Activated CD4-positive, alpha-beta memory T cell treated with anti-CD3 and anti-CD28 coated beads for 36 hours (primary cell): Measurements from ENCODE around the gene LGALS7B. TPM values are rescaled to one million over a fixed set of nuclear protein-coding genes. Genes with fewer than 3 reads are reported as not detected.
"Not testable (repeated sequence)": the region's sequence is repeated elsewhere in the genome, so short reads cannot be mapped to it uniquely, and the experiment has no call there.

ENCODE experiments used
- CTCF ChIA-PET: fragments of 350-600 bp; sonication (Branson Sonifier 250); formaldehyde crosslinking; loops from one replicate; lab custom pipeline; 2021; ENCODE audit warnings: antibody characterized with exemption, inconsistent platforms; lab: Charles Lee
- POLR2A ChIA-PET: fragments of 350-600 bp; sonication (Branson Sonifier 250); formaldehyde crosslinking; loops from one replicate; lab custom pipeline; 2021; ENCODE audit warnings: antibody characterized with exemption; lab: Charles Lee
- DNase-seq: peaks from one replicate; pipeline ENCODE4 v3.0.0-alpha.2; 2020
- H3K27ac Mint-ChIP-seq: one replicate; pipeline ENCODE4 v1.8.0; 2021; ENCODE audit warnings: mixed read lengths
- H3K27me3 Mint-ChIP-seq: one replicate; pipeline ENCODE4 v1.8.0; 2021; ENCODE audit warnings: mixed read lengths
- H3K36me3 Mint-ChIP-seq: one replicate; pipeline ENCODE4 v1.8.0; 2021; ENCODE audit warnings: mixed read lengths
- H3K4me1 Mint-ChIP-seq: one replicate; pipeline ENCODE4 v1.8.0; 2021; ENCODE audit warnings: low read depth, mixed read lengths
- H3K4me3 Mint-ChIP-seq: one replicate; pipeline ENCODE4 v1.8.0; 2021; ENCODE audit warnings: mild to moderate bottlenecking, mixed read lengths
- H3K9me3 Mint-ChIP-seq: one replicate; pipeline ENCODE4 v1.8.0; 2021; ENCODE audit warnings: mixed read lengths
- intact Hi-C: fragments of 100-400 bp; cut with micrococcal nuclease; formaldehyde crosslinking; loops from one replicate; pipeline ENCODE4 v1.15.1; 2023
- total RNA-seq, 2 experiments: library from RNA; stranded (reverse); gene quantifications; one replicate each; pipeline ENCODE4 v1.2.3, GENCODE V29; 2021

Gene LGALS7B
- total RNA-seq, 2 experiments from 2014 or later: not detected

DNA sequence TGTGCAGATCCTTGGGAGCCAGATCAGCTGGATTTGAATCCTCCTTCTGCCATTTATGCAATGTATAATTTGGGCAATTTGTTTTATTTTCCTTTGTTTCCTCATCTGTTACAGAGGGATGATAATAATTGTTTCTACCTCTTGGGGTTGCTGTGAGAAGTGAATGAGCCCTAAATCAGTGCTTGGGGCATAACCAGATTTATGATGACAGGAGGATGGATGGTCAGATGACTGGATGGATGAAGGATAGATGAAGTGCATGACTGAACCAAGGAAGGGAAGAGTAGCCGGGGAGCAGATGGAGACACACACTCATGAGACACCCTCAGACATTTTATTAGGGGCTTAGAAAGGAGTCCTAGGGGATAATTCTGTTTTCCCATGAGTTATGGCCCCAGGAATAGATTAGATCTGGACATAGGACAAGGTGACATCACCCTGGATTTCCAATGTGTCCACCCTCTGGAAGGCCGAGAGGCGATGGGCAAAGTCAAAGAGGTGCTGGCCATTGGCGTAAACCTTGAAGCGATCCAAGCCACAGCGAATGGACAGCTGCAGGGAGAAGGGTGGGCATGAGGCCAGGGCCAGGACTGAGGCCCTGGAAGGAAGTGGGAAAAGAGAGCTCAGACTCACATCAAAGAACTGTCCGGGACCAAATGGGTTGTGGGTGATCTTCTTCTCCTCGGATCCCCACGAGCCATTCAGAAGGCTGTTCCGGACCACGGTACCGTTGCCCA, 12.5 kb downstream of the LGALS7B start:
- H3K27me3 Mint-ChIP-seq: no peaks in the 10 kb centered on the region
- intact Hi-C loops: no loop called here
- POLR2A ChIA-PET: interaction anchor here (1.1 kb wide), 1 partner anchor 11 kb away, joined by 4 read pairs; no protein-coding TSS in a partner anchor

GRCh38 chr19:38803543-38803942, 14.5 kb downstream of the LGALS7B start:
- Mint-ChIP-seq H3K4me3 (no peak overlapping the region), H3K4me1 (peaks cover 9% of the 10 kb centered on the region), H3K27ac (no peak overlapping the region), H3K27me3 (no peaks in the 10 kb centered on the region), H3K36me3 (no peaks in the 10 kb centered on the region), H3K9me3 (no peaks in the 10 kb centered on the region)
- no peak for DNase-seq
- CTCF ChIA-PET: no interaction called here
- POLR2A ChIA-PET: no interaction called here
- intact Hi-C loops: no loop called here

More for the DNA sequence above, 12.5 kb downstream of the LGALS7B start:
- no peak overlapping the region for H3K27ac Mint-ChIP-seq
- CTCF ChIA-PET: no interaction called here
- no peak overlapping the region for H3K4me3 Mint-ChIP-seq
- no peak for DNase-seq
- peaks cover 9% of the 10 kb centered on the region for H3K4me1 Mint-ChIP-seq
- H3K36me3 Mint-ChIP-seq: no peaks in the 10 kb centered on the region
- no peaks in the 10 kb centered on the region for H3K9me3 Mint-ChIP-seq

DNA sequence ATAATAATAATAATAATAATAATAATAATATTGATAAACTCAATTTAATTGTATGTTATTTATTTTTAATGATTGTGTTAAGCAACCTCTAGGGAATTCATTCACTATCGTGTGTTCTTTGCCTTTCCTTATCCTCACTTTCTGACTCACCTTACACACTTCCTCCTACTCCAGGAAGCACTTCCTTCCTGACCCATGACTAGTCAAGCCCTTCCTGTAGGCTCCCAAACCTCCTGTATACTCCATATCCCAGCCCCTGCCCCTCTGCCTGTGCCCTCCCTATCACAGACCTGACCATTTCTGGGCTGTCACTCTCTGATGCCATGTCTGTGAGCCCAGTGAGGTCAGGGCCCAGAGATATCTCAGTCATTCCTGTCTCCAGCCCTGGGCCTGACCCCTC, 16.2 kb downstream of the LGALS7B start:
- intact Hi-C loops: no loop called here
- peak overlapping the region; percentile 2 for H3K27ac Mint-ChIP-seq
- POLR2A ChIA-PET: no interaction called here
- peaks cover 6% of the 10 kb centered on the region for H3K4me1 Mint-ChIP-seq
- CTCF ChIA-PET: interaction anchor here (0.6 kb wide), 1 partner anchor 17 kb away, joined by 3 read pairs; no protein-coding TSS in a partner anchor
- H3K36me3 Mint-ChIP-seq: no peaks in the 10 kb centered on the region
- H3K4me3 Mint-ChIP-seq: no peak overlapping the region
- H3K27me3 Mint-ChIP-seq: no peaks in the 10 kb centered on the region
- DNase-seq: no peak
- no peaks in the 10 kb centered on the region for H3K9me3 Mint-ChIP-seq

DNA sequence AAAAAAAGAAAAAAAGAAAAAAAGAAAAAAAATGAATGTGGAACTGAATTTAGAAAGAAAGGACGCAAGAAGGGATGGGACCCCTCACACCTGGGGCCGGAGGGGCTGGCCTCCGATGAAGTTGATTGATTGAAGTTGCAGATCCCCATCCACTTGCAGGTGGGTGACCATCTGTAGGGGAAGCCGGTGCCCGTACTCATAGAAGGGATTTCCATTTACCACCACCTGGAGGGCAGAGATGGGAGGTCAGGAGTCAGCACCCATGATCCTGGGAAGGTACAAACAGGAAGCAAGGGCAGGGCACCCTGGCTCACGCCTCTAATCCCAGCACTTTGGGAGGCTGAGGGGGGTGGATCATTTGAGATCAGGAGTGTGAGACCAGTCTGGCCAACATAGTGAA, 17.4 kb downstream of the LGALS7B start:
- CTCF ChIA-PET: no interaction called here
- no peaks in the 10 kb centered on the region for H3K9me3 Mint-ChIP-seq
- intact Hi-C loops: no loop called here

GRCh38 chr19:38807374-38808098, 18.5 kb downstream of the LGALS7B start:
- H3K4me1 Mint-ChIP-seq, DNase-seq, H3K9me3 Mint-ChIP-seq, intact Hi-C loops, CTCF ChIA-PET, H3K4me3 Mint-ChIP-seq, H3K27ac Mint-ChIP-seq, H3K27me3 Mint-ChIP-seq, POLR2A ChIA-PET, H3K36me3 Mint-ChIP-seq: not testable (repeated sequence)

More for the DNA sequence above, 17.4 kb downstream of the LGALS7B start:
- DNase-seq: no peak
- no peaks in the 10 kb centered on the region for H3K36me3 Mint-ChIP-seq
- H3K27me3 Mint-ChIP-seq: no peaks in the 10 kb centered on the region
- peaks cover 6% of the 10 kb centered on the region for H3K4me1 Mint-ChIP-seq
- no peak overlapping the region for H3K27ac Mint-ChIP-seq
- no peak overlapping the region for H3K4me3 Mint-ChIP-seq
- POLR2A ChIA-PET: no interaction called here

DNA sequence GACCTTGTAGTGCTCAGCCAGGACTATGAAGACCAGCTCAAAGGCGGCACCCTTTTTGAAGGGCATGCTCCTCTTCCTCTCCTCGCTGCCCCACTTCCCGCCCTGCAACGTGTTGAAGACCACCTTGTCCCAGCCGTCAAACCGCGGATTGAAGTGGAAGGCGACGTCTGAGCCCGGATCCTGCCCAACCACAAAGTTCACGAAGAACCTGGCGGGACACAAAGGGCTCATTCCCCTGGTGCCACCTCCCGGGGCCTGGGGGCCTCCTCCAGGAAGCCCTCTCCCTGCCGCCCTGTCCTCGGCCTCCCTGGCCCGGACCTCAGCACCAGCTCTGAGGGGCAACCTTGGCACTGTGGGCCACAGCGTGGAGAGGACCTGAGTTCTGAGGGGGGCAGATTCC, 19.7 kb downstream of the LGALS7B start:
- CTCF ChIA-PET: interaction anchor here (0.6 kb wide), 1 partner anchor 406 kb away, joined by 3 read pairs; the partner anchor contains the start of gene FAM98C
- POLR2A ChIA-PET: no interaction called here
- intact Hi-C loops: no loop called here
- Mint-ChIP-seq H3K4me1 (peaks cover 6% of the 10 kb centered on the region), H3K36me3 (no peaks in the 10 kb centered on the region), H3K4me3 (no peak overlapping the region), H3K27ac (no peak overlapping the region), H3K27me3 (no peaks in the 10 kb centered on the region), H3K9me3 (no peaks in the 10 kb centered on the region)
- no peak for DNase-seq

DNA sequence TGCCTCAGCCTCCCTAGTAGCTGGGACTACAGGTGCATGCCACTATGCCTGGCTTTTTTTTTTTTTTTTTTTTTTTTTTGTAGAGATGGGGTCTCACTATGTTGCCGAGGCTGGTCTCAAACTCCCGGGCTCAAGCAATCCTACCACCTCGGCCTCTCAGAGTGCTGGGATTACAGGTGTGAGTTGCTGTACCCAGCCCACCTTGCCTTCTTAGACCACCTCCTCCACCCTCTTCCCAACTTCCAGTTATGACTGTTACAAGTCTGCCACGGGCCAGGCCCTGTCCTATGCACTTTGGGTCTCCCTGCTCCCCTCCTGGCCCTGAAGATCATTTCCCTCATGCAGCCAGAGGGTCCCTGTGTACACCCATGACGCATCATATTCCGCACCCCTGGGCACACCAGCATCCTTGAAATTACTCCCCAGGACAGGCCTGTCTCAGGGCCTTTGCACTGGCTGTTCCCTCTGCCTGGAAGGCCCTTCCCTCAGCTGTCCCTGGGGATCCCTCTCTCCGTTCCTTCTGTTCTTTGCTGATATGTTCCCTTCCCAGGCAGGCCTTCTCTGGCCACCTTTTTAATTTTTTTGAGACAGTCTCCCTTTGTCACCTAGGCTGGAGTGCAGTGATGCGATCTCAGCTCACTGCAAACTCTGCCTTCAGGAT, 20.7 kb downstream of the LGALS7B start:
- CTCF ChIA-PET: no interaction called here
- H3K36me3 Mint-ChIP-seq: no peaks in the 10 kb centered on the region

DNA sequence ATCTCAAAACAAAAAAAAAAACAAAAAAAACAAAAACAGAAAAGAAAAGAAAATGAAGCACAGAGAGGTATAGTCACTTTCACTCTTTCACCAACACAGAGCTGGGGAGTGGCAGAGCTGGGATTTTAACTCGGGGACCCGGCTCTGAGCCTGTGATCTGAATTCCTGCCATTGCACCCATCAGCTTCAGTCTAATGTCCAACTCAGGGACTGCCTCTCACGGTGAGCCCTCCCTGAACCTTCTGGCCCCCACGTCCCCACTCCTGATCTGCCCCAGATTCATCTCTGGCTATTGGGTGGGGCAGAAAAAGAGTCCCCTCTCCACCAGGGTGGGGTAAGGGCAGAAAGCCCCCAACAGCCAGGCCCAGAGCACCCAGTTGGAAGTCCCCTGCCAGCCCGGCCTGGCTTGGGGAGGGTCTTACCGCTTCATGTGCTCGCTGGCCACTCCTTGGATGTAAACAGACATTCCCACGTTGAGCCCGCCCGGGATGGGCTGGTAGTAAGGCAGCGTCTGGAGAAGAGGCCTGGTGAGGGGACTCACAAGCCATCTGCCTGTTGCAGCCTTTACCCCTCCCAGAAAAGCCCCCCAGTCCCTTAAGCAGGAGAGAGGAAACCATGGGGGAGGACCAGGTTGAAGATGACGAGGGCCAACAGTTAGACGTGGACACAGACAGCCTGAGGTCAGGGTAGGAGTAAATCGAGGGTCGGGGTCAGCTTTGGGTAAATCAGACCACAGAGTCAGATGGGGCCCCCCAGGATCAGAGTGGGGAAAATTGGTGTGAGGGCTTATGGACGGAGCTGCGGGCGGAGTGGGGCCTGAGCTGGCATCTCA, 23.2 kb downstream of the LGALS7B start:
- H3K27me3 Mint-ChIP-seq: no peaks in the 10 kb centered on the region
- H3K4me3 Mint-ChIP-seq: no peak overlapping the region
- H3K4me1 Mint-ChIP-seq: no peaks in the 10 kb centered on the region
- POLR2A ChIA-PET: interaction anchor here (1.0 kb wide), 1 partner anchor 11 kb away, joined by 4 read pairs; no protein-coding TSS in a partner anchor
- intact Hi-C loops: no loop called here
- H3K9me3 Mint-ChIP-seq: no peaks in the 10 kb centered on the region
- CTCF ChIA-PET: no interaction called here
- no peak overlapping the region for H3K27ac Mint-ChIP-seq
- no peak for DNase-seq
- H3K36me3 Mint-ChIP-seq: peaks cover 12% of the 10 kb centered on the region

More for the DNA sequence above, 20.7 kb downstream of the LGALS7B start:
- intact Hi-C loops: no loop called here
- Mint-ChIP-seq H3K9me3 (no peaks in the 10 kb centered on the region), H3K27ac (no peak overlapping the region), H3K4me1 (peaks cover 6% of the 10 kb centered on the region), H3K4me3 (no peak overlapping the region), H3K27me3 (no peaks in the 10 kb centered on the region)
- POLR2A ChIA-PET: no interaction called here
- no peak for DNase-seq

- no peaks in the 10 kb centered on the region for H3K9me3 Mint-ChIP-seq
- H3K36me3 Mint-ChIP-seq: peaks cover 15% of the 10 kb centered on the region
- POLR2A ChIA-PET: interaction anchor here (1.0 kb wide), 1 partner anchor 11 kb away, joined by 4 read pairs; no protein-coding TSS in a partner anchor
- no peaks in the 10 kb centered on the region for H3K27me3 Mint-ChIP-seq
- CTCF ChIA-PET: no interaction called here
- H3K4me3 Mint-ChIP-seq: no peak within 1 kb of the TSS
- H3K4me1 Mint-ChIP-seq: no peaks in the 10 kb centered on the region
- intact Hi-C loops: no loop called here
- no peak for DNase-seq
- H3K27ac Mint-ChIP-seq: no peak within 1 kb of the TSS
These were observed 23.9 kb downstream of the LGALS7B start, which contains the start of gene LGALS4 for GRCh38 chr19:38812841-38813320. TSS of gene LGALS4 (minus strand) at chr19:38812945. CDS start at chr19:38812886, 59 bp downstream.

- Mint-ChIP-seq H3K27ac (no peak overlapping the region), H3K4me3 (no peak overlapping the region), H3K4me1 (no peaks in the 10 kb centered on the region), H3K36me3 (peaks cover 15% of the 10 kb centered on the region), H3K9me3 (no peaks in the 10 kb centered on the region), H3K27me3 (no peaks in the 10 kb centered on the region)
- CTCF ChIA-PET: no interaction called here
- POLR2A ChIA-PET: no interaction called here
- DNase-seq: no peak
- intact Hi-C loops: no loop called here
These were observed 24.3 kb downstream of the LGALS7B start for GRCh38 chr19:38813323-38813722.

DNA sequence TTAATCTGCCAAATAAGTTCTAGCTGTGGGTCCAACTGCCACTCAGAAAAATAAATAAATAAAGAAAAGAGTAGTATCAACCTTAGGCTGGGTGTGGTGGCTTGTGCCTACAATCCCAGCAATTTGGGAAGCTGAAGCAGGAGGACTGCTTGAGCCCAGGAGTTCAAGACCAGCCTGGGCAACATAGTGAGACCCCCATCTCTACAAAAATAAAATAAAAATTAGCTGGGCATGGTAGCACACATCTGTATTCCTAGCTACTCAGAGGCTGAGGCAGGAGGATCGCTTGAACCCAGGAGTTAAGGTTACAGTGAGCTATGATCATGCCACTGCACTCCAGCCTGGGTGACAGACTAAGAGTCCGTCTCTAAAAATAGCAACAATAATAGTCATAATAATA, 24.9 kb downstream of the LGALS7B start:
- H3K27ac Mint-ChIP-seq, H3K27me3 Mint-ChIP-seq, H3K4me3 Mint-ChIP-seq, H3K4me1 Mint-ChIP-seq, intact Hi-C loops, POLR2A ChIA-PET, CTCF ChIA-PET, H3K9me3 Mint-ChIP-seq, DNase-seq: not testable (repeated sequence)
- peaks cover 15% of the 10 kb centered on the region for H3K36me3 Mint-ChIP-seq
